Measurements from ENCODE around the gene SRMS. TPM values are rescaled to one million over a fixed set of nuclear protein-coding genes. Genes with fewer than 3 reads are reported as not detected.

SRMS gene
- total and polyA plus RNA-seq, 2 of the 13 experiments (the other 11 are each of a cell fraction or from before 2014, with no cell fraction given): not detected

GRCh38 chr20:63587776-63588591, 40.4 kb upstream of the SRMS start (continued):
- peak; percentile 42; the same call in 1 of the 2 replicates for TF ChIP-seq SAP130 (CRISPR knock-in tag; IDR thresholded peaks at IDR 0.05; ENCODE audit: low read depth)
- TF ChIP-seq, protein P1, sequence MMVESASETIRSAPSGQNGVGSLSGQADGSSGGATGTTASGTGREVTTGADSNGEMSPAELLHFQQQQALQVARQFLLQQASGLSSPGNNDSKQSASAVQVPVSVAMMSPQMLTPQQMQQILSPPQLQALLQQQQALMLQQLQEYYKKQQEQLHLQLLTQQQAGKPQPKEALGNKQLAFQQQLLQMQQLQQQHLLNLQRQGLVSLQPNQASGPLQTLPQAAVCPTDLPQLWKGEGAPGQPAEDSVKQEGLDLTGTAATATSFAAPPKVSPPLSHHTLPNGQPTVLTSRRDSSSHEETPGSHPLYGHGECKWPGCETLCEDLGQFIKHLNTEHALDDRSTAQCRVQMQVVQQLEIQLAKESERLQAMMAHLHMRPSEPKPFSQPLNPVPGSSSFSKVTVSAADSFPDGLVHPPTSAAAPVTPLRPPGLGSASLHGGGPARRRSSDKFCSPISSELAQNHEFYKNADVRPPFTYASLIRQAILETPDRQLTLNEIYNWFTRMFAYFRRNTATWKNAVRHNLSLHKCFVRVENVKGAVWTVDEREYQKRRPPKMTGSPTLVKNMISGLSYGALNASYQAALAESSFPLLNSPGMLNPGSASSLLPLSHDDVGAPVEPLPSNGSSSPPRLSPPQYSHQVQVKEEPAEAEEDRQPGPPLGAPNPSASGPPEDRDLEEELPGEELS (CRISPR knock-in tag; IDR thresholded peaks at IDR 0.05): 0 out of 2 replicates have a peak, but pooled peaks have one; percentile 18
- no peak for TF ChIP-seq SSRP1 (CRISPR knock-in tag; IDR thresholded peaks at IDR 0.05)
- no peak for TF ChIP-seq ZNF891 (CRISPR knock-in tag; IDR thresholded peaks at IDR 0.05)
- TF ChIP-seq, protein P2, sequence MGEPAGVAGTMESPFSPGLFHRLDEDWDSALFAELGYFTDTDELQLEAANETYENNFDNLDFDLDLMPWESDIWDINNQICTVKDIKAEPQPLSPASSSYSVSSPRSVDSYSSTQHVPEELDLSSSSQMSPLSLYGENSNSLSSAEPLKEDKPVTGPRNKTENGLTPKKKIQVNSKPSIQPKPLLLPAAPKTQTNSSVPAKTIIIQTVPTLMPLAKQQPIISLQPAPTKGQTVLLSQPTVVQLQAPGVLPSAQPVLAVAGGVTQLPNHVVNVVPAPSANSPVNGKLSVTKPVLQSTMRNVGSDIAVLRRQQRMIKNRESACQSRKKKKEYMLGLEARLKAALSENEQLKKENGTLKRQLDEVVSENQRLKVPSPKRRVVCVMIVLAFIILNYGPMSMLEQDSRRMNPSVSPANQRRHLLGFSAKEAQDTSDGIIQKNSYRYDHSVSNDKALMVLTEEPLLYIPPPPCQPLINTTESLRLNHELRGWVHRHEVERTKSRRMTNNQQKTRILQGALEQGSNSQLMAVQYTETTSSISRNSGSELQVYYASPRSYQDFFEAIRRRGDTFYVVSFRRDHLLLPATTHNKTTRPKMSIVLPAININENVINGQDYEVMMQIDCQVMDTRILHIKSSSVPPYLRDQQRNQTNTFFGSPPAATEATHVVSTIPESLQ (CRISPR knock-in tag; conservative IDR thresholded peaks at IDR 0.05): no peak
- TF ChIP-seq HCFC1 (IDR thresholded peaks at IDR 0.05; ENCODE audit: low read depth, low read length): no peak
- no peak for TF ChIP-seq RFX3 (CRISPR knock-in tag; IDR thresholded peaks at IDR 0.05)
- no peak for TF ChIP-seq ETV6 (CRISPR knock-in tag; conservative IDR thresholded peaks at IDR 0.05)
- TF ChIP-seq TCF7 (IDR thresholded peaks at IDR 0.05; ENCODE audit: low read depth): no peak
- TF ChIP-seq NR3C1 (CRISPR knock-in tag; IDR thresholded peaks at IDR 0.05): no peak
- no peak for TF ChIP-seq ZNF841 (CRISPR knock-in tag; IDR thresholded peaks at IDR 0.05; ENCODE audit: borderline replicate concordance)
- TF ChIP-seq ZNF20 (CRISPR knock-in tag; IDR thresholded peaks at IDR 0.05): no peak
- no peak for TF ChIP-seq ZSCAN22 (CRISPR knock-in tag; IDR thresholded peaks at IDR 0.05)
- no peak for TF ChIP-seq SRF (IDR thresholded peaks at IDR 0.05; ENCODE audit: low read depth, low read length)
- no peak for TF ChIP-seq ZNF576 (CRISPR knock-in tag; IDR thresholded peaks at IDR 0.05)
- no peak for TF ChIP-seq ZSCAN12 (CRISPR knock-in tag; IDR thresholded peaks at IDR 0.05)
- TF ChIP-seq SP5 (CRISPR knock-in tag; IDR thresholded peaks at IDR 0.05; ENCODE audit: borderline replicate concordance, low read depth): no peak
- TF ChIP-seq ZNF3 (CRISPR knock-in tag; IDR thresholded peaks at IDR 0.05): no peak
- TF ChIP-seq KAT8 (CRISPR knock-in tag; IDR thresholded peaks at IDR 0.05): no peak
- TF ChIP-seq ZNF788 (CRISPR knock-in tag; IDR thresholded peaks at IDR 0.05; ENCODE audit: borderline replicate concordance): no peak
- no peak for TF ChIP-seq THAP7 (CRISPR knock-in tag; IDR thresholded peaks at IDR 0.05)
- no peak for TF ChIP-seq ZNF614 (CRISPR knock-in tag; IDR thresholded peaks at IDR 0.05; ENCODE audit: borderline replicate concordance)
- no peak for TF ChIP-seq KLF12 (CRISPR knock-in tag; IDR thresholded peaks at IDR 0.05; ENCODE audit: borderline replicate concordance)
- TF ChIP-seq SIX1 (CRISPR knock-in tag; IDR thresholded peaks at IDR 0.05; ENCODE audit: borderline replicate concordance): no peak
- no peak for TF ChIP-seq MIER3 (CRISPR knock-in tag; IDR thresholded peaks at IDR 0.05; ENCODE audit: borderline replicate concordance)
- no peak for TF ChIP-seq RFXANK (CRISPR knock-in tag; IDR thresholded peaks at IDR 0.05)
- no peak for TF ChIP-seq ZNF678 (CRISPR knock-in tag; IDR thresholded peaks at IDR 0.05)
- 0 out of 2 replicates have a peak, but pooled peaks have one; percentile 18 for TF ChIP-seq PHF21A (CRISPR knock-in tag; IDR thresholded peaks at IDR 0.05)
